SU-DHL-6 (cell line): ENCODE measurements around the gene ARMCX1.

Experiments used
- H2AFZ ChIP-seq: fragments of 200-600 bp; sonication (generic); 2 replicates; pipeline ENCODE4 v1.6.1; 2014; ENCODE audit warnings: low read depth, mild to moderate bottlenecking, moderate library complexity, mixed read lengths, antibody characterized with exemption, low read length; ENCODE audit not compliant: severe bottlenecking
- H3F3A ChIP-seq: fragments of 200-600 bp; shearing (Covaris generic); 2 replicates; pipeline ENCODE4 v1.6.0; 2016; ENCODE audit warnings: antibody characterized with exemption, mild to moderate bottlenecking; ENCODE audit not compliant: insufficient read depth
- H3K27ac ChIP-seq: fragments of 200-600 bp; sonication (generic); 2 replicates; pipeline ENCODE4 v1.5.1; 2016; ENCODE audit warnings: low read depth, mild to moderate bottlenecking, low read length, moderate library complexity, mixed read lengths
- H3K27me3 ChIP-seq: fragments of 200-600 bp; sonication (generic), shearing (Covaris generic); 2 replicates; pipeline ENCODE4 v1.6.0; 2014; ENCODE audit warnings: mild to moderate bottlenecking, low read length
- H3K36me3 ChIP-seq: fragments of 200-600 bp; sonication (generic); 2 replicates; pipeline ENCODE4 v1.6.1; 2014; ENCODE audit warnings: mild to moderate bottlenecking, low read length, mixed read lengths
- H3K4me2 ChIP-seq: fragments of 300-600, 200-600 bp; shearing (Covaris generic), sonication (generic); 2 replicates; pipeline ENCODE4 v1.6.0; 2014; ENCODE audit warnings: low read length, low read depth, mild to moderate bottlenecking; ENCODE audit not compliant: poor library complexity, severe bottlenecking
- H3K4me3 ChIP-seq: fragments of 200-600 bp; sonication (generic); 2 replicates; pipeline ENCODE4 v1.5.1; 2014; ENCODE audit warnings: antibody characterized with exemption, low read length, mild to moderate bottlenecking, mixed read lengths; ENCODE audit not compliant: insufficient read depth, poor library complexity, severe bottlenecking
- H3K79me2 ChIP-seq: fragments of 200-600 bp; sonication (generic); 2 replicates; pipeline ENCODE4 v1.6.1; 2014; ENCODE audit warnings: mild to moderate bottlenecking, low read length, moderate library complexity; ENCODE audit not compliant: insufficient read depth
- H3K9ac ChIP-seq: fragments of 200-600 bp; sonication (generic); 2 replicates; pipeline ENCODE4 v1.7.0; 2014; ENCODE audit warnings: mild to moderate bottlenecking, low read length
- H3K9me2 ChIP-seq: fragments of 200-600 bp; sonication (generic); replicated peaks from 2 replicates; pipeline ENCODE4 v1.6.1; 2014; ENCODE audit warnings: low read length; ENCODE audit not compliant: insufficient read depth
- H3K9me3 ChIP-seq: fragments of 200-600 bp; sonication (generic); 2 replicates; pipeline ENCODE4 v1.6.1; 2014; ENCODE audit warnings: low read length, mixed read lengths; ENCODE audit not compliant: insufficient read depth
- H4K20me1 ChIP-seq: fragments of 200-600 bp; sonication (generic); 2 replicates; pipeline ENCODE4 v1.6.1; 2014; ENCODE audit warnings: low read depth, mild to moderate bottlenecking, antibody characterized with exemption, low read length, moderate library complexity, mixed read lengths
- EZH2phosphoT487 ChIP-seq: fragments of 200-600 bp; sonication (generic), shearing (Covaris generic); conservative IDR thresholded peaks from 2 replicates; pipeline ENCODE4 v1.6.1; 2018; ENCODE audit warnings: mild to moderate bottlenecking, antibody characterized with exemption, low read length, moderate library complexity, mixed read lengths
- TF ChIP-seq, protein P1 (sequence below): fragments of 200-600 bp; sonication (generic); IDR thresholded peaks from one replicate; pipeline ENCODE4 v1.5.1; 2017; ENCODE audit warnings: antibody characterized with exemption, mild to moderate bottlenecking, low read length, moderate library complexity; ENCODE audit not compliant: insufficient read depth, poor library complexity, severe bottlenecking

Gene ARMCX1

GRCh38 chrX:101530944-101531343 lies 19.4 kb upstream of the ARMCX1 start:
- H4K20me1 ChIP-seq = no peaks in the 10 kb centered on the region
- H3K79me2 ChIP-seq = no peaks in the 10 kb centered on the region
- no peak overlapping the region for H3K9ac ChIP-seq
- no peaks in the 10 kb centered on the region for H3F3A ChIP-seq
- no peak overlapping the region for H3K4me2 ChIP-seq
- H3K36me3 ChIP-seq = no peaks in the 10 kb centered on the region
- no peak overlapping the region for H3K4me3 ChIP-seq
- H3K9me2 ChIP-seq = no peaks in the 10 kb centered on the region
- H3K27me3 ChIP-seq = no peaks in the 10 kb centered on the region
- TF ChIP-seq EZH2phosphoT487 = no peak
- TF ChIP-seq, protein P1, sequence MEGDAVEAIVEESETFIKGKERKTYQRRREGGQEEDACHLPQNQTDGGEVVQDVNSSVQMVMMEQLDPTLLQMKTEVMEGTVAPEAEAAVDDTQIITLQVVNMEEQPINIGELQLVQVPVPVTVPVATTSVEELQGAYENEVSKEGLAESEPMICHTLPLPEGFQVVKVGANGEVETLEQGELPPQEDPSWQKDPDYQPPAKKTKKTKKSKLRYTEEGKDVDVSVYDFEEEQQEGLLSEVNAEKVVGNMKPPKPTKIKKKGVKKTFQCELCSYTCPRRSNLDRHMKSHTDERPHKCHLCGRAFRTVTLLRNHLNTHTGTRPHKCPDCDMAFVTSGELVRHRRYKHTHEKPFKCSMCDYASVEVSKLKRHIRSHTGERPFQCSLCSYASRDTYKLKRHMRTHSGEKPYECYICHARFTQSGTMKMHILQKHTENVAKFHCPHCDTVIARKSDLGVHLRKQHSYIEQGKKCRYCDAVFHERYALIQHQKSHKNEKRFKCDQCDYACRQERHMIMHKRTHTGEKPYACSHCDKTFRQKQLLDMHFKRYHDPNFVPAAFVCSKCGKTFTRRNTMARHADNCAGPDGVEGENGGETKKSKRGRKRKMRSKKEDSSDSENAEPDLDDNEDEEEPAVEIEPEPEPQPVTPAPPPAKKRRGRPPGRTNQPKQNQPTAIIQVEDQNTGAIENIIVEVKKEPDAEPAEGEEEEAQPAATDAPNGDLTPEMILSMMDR = no peak
- H2AFZ ChIP-seq = no peak overlapping the region
- H3K9me3 ChIP-seq = no peaks in the 10 kb centered on the region
- no peak overlapping the region for H3K27ac ChIP-seq

GRCh38 chrX:101539116-101539515 lies 11.2 kb upstream of the ARMCX1 start:
- no peaks in the 10 kb centered on the region for H4K20me1 ChIP-seq
- no peak overlapping the region for H3K27ac ChIP-seq
- no peaks in the 10 kb centered on the region for H3K79me2 ChIP-seq
- no peak overlapping the region for H2AFZ ChIP-seq
- H3F3A ChIP-seq = no peaks in the 10 kb centered on the region
- H3K9me3 ChIP-seq = no peaks in the 10 kb centered on the region
- H3K4me3 ChIP-seq = no peak overlapping the region
- no peak overlapping the region for H3K9ac ChIP-seq
- TF ChIP-seq EZH2phosphoT487 = no peak
- TF ChIP-seq, protein P1 = no peak
- no peaks in the 10 kb centered on the region for H3K27me3 ChIP-seq
- H3K4me2 ChIP-seq = no peak overlapping the region
- H3K36me3 ChIP-seq = no peaks in the 10 kb centered on the region
- H3K9me2 ChIP-seq = no peaks in the 10 kb centered on the region

DNA sequence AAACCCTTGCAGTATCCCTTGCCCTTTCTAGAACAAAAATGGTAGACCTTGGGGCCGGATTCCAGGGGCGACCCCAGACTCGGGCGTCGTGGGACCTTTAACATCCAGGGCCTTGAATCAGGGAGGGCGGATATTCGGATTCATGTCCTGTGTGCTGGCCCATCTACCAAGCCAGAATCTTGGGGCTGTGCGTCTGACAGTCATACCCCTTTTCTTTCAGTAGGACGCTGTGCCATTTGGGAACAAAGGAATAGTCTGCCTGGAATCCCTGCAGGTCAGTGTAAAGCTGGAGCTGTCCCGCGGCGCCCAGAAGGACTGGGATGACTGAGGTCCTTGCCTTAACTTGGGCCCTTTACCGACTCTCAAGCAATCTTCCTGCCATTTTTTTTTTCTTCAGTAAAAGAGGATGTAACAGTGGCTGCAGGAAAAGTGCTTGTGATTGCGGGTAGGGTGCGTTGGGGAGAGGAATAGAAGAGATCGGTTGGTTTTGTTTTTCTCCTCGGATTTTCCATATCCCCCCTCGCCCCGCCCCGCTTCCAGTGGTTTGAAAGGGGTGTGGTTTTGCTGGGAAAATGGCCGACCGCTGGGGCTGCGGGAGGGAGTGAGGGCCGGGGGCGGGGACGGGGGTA lies 518 bp downstream of the ARMCX1 start:
- no peaks in the 10 kb centered on the region for H3K36me3 ChIP-seq
- no peaks in the 10 kb centered on the region for H3F3A ChIP-seq
- TF ChIP-seq, protein P1 = no peak
- no peak for TF ChIP-seq EZH2phosphoT487
- no peaks in the 10 kb centered on the region for H3K27me3 ChIP-seq
- no peaks in the 10 kb centered on the region for H3K79me2 ChIP-seq
- no peak overlapping the region for H3K27ac ChIP-seq
- H3K9ac ChIP-seq = no peak overlapping the region
- no peaks in the 10 kb centered on the region for H3K9me3 ChIP-seq
- no peak overlapping the region for H3K4me2 ChIP-seq
- no peak overlapping the region for H3K4me3 ChIP-seq
- no peak overlapping the region for H2AFZ ChIP-seq
- H4K20me1 ChIP-seq = no peaks in the 10 kb centered on the region
- no peaks in the 10 kb centered on the region for H3K9me2 ChIP-seq
